NAMALWA (cell line): ENCODE results near the gene CCDC7.
"Not testable (repeated sequence)": the region's sequence is repeated elsewhere in the genome, so short reads cannot be mapped to it uniquely, and the experiment has no call there.

ENCODE experiments used
- DNase-seq: peaks from one replicate; pipeline ENCODE4 v3.0.0-alpha.2; 2015; ENCODE audit warnings: low spot score

The CCDC7 gene

GRCh38 chr10:32454148-32454547, 8.2 kb downstream of the CCDC7 start:
- DNase-seq: no peak

- DNase-seq: no peak
These were observed 13.2 kb downstream of the CCDC7 start for GRCh38 chr10:32459051-32459698.

- no peak for DNase-seq
These were observed 15.3 kb downstream of the CCDC7 start for GRCh38 chr10:32461203-32461602.

- DNase-seq: no peak
These were observed 25.3 kb downstream of the CCDC7 start for GRCh38 chr10:32471232-32471631.

GRCh38 chr10:32477499-32477898, 31.6 kb downstream of the CCDC7 start:
- DNase-seq: no peak

- DNase-seq: no peak
These were observed 35.7 kb downstream of the CCDC7 start for GRCh38 chr10:32481606-32482005.

- not testable (repeated sequence) for DNase-seq
These were observed 37.1 kb downstream of the CCDC7 start for GRCh38 chr10:32483019-32483502.

GRCh38 chr10:32488038-32488437, 42.1 kb downstream of the CCDC7 start:
- not testable (repeated sequence) for DNase-seq

GRCh38 chr10:32489158-32489557, 43.2 kb downstream of the CCDC7 start:
- no peak for DNase-seq

- no peak for DNase-seq
These were observed 44.0 kb downstream of the CCDC7 start for GRCh38 chr10:32489901-32490300.

- DNase-seq: not testable (repeated sequence)
These were observed 48.6 kb downstream of the CCDC7 start for GRCh38 chr10:32494562-32494961.

GRCh38 chr10:32500136-32500535, 54.2 kb downstream of the CCDC7 start:
- not testable (repeated sequence) for DNase-seq

GRCh38 chr10:32501906-32502305, 56.0 kb downstream of the CCDC7 start:
- DNase-seq: no peak

GRCh38 chr10:32505762-32506420, 60.0 kb downstream of the CCDC7 start:
- not testable (repeated sequence) for DNase-seq

- no peak for DNase-seq
These were observed 65.7 kb downstream of the CCDC7 start for GRCh38 chr10:32511599-32511998.

- no peak for DNase-seq
These were observed 70.9 kb downstream of the CCDC7 start for GRCh38 chr10:32516567-32517495.

- DNase-seq: no peak
These were observed 84.3 kb downstream of the CCDC7 start for GRCh38 chr10:32530231-32530630.

- DNase-seq: no peak
These were observed 92.3 kb downstream of the CCDC7 start for GRCh38 chr10:32538256-32538655.

- DNase-seq: no peak
These were observed 94.9 kb downstream of the CCDC7 start for GRCh38 chr10:32540691-32541470.

- no peak for DNase-seq
These were observed 102.3 kb downstream of the CCDC7 start for GRCh38 chr10:32548208-32548607.

- DNase-seq: no peak
These were observed 110.9 kb downstream of the CCDC7 start for GRCh38 chr10:32556783-32557395.
